B cell (primary cell): ENCODE measurements around the gene TNF.

ENCODE experiments used
- EZH2 ChIP-seq: IDR thresholded peaks from 2 replicates; pipeline ENCODE4 v1.6.1; 2012; ENCODE audit warnings: borderline replicate concordance, low read depth, mild to moderate bottlenecking, moderate library complexity, low read length; ENCODE audit not compliant: insufficient read depth, poor library complexity, severe bottlenecking
- TF ChIP-seq, protein P1 (sequence below): fragments of 200-600 bp; IDR thresholded peaks from one replicate; pipeline ENCODE4 v1.8.0; 2022; ENCODE audit warnings: antibody characterized with exemption, mild to moderate bottlenecking

DNA sequence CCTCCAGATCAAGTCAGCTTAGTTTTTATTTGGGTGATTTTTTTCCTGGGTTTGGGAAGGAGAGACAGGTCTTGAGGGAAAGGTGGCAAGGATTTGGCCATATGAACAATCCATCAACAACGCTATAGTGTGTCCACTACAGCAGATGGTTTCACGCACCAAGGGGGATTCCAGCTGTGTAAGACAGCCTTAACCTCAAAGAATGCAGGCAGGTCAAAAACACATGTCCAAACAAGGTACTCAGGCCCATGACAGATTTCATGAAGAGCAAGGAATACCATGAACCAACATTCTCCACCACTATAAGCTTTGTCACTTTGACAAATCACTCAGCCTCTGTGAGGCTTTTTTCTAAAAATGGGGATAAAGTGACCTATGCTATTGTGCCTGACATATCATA lies 41.6 kb downstream of the TNF start:
- TF ChIP-seq, protein P1, sequence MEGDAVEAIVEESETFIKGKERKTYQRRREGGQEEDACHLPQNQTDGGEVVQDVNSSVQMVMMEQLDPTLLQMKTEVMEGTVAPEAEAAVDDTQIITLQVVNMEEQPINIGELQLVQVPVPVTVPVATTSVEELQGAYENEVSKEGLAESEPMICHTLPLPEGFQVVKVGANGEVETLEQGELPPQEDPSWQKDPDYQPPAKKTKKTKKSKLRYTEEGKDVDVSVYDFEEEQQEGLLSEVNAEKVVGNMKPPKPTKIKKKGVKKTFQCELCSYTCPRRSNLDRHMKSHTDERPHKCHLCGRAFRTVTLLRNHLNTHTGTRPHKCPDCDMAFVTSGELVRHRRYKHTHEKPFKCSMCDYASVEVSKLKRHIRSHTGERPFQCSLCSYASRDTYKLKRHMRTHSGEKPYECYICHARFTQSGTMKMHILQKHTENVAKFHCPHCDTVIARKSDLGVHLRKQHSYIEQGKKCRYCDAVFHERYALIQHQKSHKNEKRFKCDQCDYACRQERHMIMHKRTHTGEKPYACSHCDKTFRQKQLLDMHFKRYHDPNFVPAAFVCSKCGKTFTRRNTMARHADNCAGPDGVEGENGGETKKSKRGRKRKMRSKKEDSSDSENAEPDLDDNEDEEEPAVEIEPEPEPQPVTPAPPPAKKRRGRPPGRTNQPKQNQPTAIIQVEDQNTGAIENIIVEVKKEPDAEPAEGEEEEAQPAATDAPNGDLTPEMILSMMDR: no peak
- TF ChIP-seq EZH2: no peak
